Sigmoid colon (tissue), 4 donors: Measurements from ENCODE around the gene MAN2A2.
A peak's percentile ranks its signal among the peaks of the same experiment; 100 is the strongest.

Experiments used
- CTCF ChIP-seq, 4 experiments: fragments of 450-650 bp in 3 of 4; fragments of 200-600 bp in 1 of 4; IDR thresholded peaks; one replicate each; pipeline ENCODE4 v1.5.1; 2016 to 2019; ENCODE audit warnings: antibody characterized with exemption in 4 of 4, mild to moderate bottlenecking in 3 of 4, moderate library complexity in 2 of 4
- POLR2A ChIP-seq, 2 donors: fragments of 450-650 bp; IDR thresholded peaks; one replicate each; pipeline ENCODE4 v1.6.1; 2016; ENCODE audit warnings: antibody characterized with exemption in 2 of 2, mild to moderate bottlenecking in 2 of 2, moderate library complexity in 2 of 2
- POLR2AphosphoS5 ChIP-seq, 4 donors: sonication (generic); formaldehyde crosslinking; IDR thresholded peaks; one replicate each; pipeline ENCODE4 v1.6.1; 2017; ENCODE audit warnings: antibody characterized with exemption in 4 of 4

DNA sequence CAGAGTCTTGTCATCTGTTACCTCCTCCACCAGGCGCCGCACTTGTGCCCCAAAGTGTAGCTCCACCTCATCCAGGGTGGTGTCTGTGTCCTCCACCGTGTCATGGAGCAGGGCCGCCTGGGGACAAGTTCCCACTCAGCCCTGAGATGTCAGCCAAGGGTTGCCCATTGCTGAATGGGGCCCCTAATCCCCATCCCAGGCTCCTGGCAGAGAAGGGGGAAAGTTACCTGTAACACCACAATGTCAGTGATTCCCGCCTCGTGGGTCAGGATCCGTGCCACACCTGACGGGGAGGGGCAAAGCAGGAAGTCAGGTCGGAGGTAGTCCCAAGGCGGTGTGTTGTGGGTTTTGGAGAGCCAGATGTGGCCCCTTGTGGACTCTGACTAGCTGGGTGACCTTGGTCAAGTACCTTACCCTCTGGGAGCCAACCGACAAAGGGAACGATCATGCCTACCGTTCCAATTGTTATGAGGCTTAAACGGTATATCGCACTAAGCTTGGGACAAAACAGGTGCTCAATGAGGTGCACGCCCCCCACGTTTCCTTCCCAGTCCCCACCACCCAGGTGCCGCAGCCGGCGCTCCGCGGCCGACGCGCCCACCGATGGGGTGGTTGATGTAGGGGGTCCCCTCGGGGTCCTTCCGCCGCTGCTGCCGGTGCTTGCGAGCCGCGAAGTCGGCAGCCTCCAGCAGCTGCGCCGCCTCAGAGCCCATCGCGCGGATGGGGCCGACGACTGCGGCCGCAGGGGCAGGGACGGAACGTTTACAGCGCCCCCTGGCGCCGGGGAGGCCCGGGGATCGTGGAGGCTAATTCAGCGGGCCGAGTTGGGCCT, 28.9 kb downstream of the MAN2A2 start, which contains the start of gene HDDC3:
- TF ChIP-seq CTCF (IDR thresholded peaks at IDR 0.05) (peak in 3 of 4 experiments; percentile 80 to 93 (median 81)), POLR2A (IDR thresholded peaks at IDR 0.05) (peak; percentile 22 to 28), POLR2AphosphoS5 (IDR thresholded peaks at IDR 0.05) (peak; percentile 55 to 89 (median 77))
